HFF-Myc (cell line): ENCODE results near the gene PFKP.
A peak's percentile ranks its signal among the peaks of the same experiment; 100 is the strongest.

Experiments used
- DNase-seq: peaks from one replicate; pipeline ENCODE4 v3.0.0-alpha.2; 2011; ENCODE audit warnings: low read depth; ENCODE audit errors: extremely low read depth
- H3K4me3 ChIP-seq: replicated peaks from 2 replicates; pipeline ENCODE4 v1.5.1; 2011; ENCODE audit warnings: low read depth, mild to moderate bottlenecking, control low read depth, low read length
- CTCF ChIP-seq: IDR thresholded peaks from 2 replicates; pipeline ENCODE4 v1.5.1; 2012; ENCODE audit warnings: mild to moderate bottlenecking, low read depth, low read length, control low read depth; ENCODE audit errors: missing control alignments

PFKP gene

GRCh38 chr10:3150961-3151360, 83.6 kb downstream of the PFKP start:
- H3K4me3 ChIP-seq: no peak overlapping the region
- TF ChIP-seq CTCF: no peak
- DNase-seq: no peak

- DNase-seq: no peak
- no peak overlapping the region for H3K4me3 ChIP-seq
- no peak for TF ChIP-seq CTCF
These were observed 84.7 kb downstream of the PFKP start for GRCh38 chr10:3151889-3152565.

- TF ChIP-seq CTCF: no peak
- no peak for DNase-seq
- no peak overlapping the region for H3K4me3 ChIP-seq
These were observed 85.2 kb downstream of the PFKP start for GRCh38 chr10:3152566-3152935.

- TF ChIP-seq CTCF: no peak
- no peak for DNase-seq
- no peak overlapping the region for H3K4me3 ChIP-seq
These were observed 87.3 kb downstream of the PFKP start for GRCh38 chr10:3154666-3155065.

GRCh38 chr10:3159152-3159551, 91.8 kb downstream of the PFKP start:
- no peak for TF ChIP-seq CTCF
- no peak overlapping the region for H3K4me3 ChIP-seq
- DNase-seq: no peak

- H3K4me3 ChIP-seq: no peak overlapping the region
- peak; percentile 22 for TF ChIP-seq CTCF
- DNase-seq: no peak
These were observed 95.2 kb downstream of the PFKP start for GRCh38 chr10:3162533-3162932.

- DNase-seq: no peak
- TF ChIP-seq CTCF: no peak
- H3K4me3 ChIP-seq: no peak overlapping the region
These were observed 96.5 kb downstream of the PFKP start for GRCh38 chr10:3163879-3164278.
